ENCODE measurements around the gene RBMS3.

GRCh38 chr3:29503958-29504357, 223.1 kb downstream of the RBMS3 start:
- TF ChIP-seq, protein P1, sequence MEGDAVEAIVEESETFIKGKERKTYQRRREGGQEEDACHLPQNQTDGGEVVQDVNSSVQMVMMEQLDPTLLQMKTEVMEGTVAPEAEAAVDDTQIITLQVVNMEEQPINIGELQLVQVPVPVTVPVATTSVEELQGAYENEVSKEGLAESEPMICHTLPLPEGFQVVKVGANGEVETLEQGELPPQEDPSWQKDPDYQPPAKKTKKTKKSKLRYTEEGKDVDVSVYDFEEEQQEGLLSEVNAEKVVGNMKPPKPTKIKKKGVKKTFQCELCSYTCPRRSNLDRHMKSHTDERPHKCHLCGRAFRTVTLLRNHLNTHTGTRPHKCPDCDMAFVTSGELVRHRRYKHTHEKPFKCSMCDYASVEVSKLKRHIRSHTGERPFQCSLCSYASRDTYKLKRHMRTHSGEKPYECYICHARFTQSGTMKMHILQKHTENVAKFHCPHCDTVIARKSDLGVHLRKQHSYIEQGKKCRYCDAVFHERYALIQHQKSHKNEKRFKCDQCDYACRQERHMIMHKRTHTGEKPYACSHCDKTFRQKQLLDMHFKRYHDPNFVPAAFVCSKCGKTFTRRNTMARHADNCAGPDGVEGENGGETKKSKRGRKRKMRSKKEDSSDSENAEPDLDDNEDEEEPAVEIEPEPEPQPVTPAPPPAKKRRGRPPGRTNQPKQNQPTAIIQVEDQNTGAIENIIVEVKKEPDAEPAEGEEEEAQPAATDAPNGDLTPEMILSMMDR (conservative IDR thresholded peaks at IDR 0.05; ENCODE audit: low read length): no peak
- TF ChIP-seq EZH2phosphoT487 (IDR thresholded peaks at IDR 0.05; ENCODE audit: borderline replicate concordance, low read depth, low read length): no peak

Data from OCI-LY7 (cell line).